IPS DF 6.9 (cell line): ENCODE results near the gene OR8B8.
"Not testable (repeated sequence)": the region's sequence is repeated elsewhere in the genome, so short reads cannot be mapped to it uniquely, and the experiment has no call there.

Experiments
- DNase-seq: peaks from one replicate; pipeline ENCODE4 v3.0.0-alpha.2; 2013; ENCODE audit warnings: low read depth, low spot score
- H3K27ac ChIP-seq: one replicate; pipeline ENCODE4 v1.5.1; 2013; ENCODE audit warnings: low read length, control low read depth
- H3K27me3 ChIP-seq: 2 replicates; pipeline ENCODE4 v1.6.1; 2013; ENCODE audit warnings: mild to moderate bottlenecking, low read length; ENCODE audit not compliant: control insufficient read depth, insufficient read depth
- H3K36me3 ChIP-seq: 2 replicates; pipeline ENCODE4 v1.6.1; 2013; ENCODE audit warnings: low read length; ENCODE audit not compliant: control insufficient read depth, insufficient read depth
- H3K4me1 ChIP-seq: 2 replicates; pipeline ENCODE4 v1.6.1; 2013; ENCODE audit warnings: low read length; ENCODE audit not compliant: control insufficient read depth, insufficient read depth
- H3K4me3 ChIP-seq: 2 replicates; pipeline ENCODE4 v1.5.1; 2013; ENCODE audit warnings: mild to moderate bottlenecking, low read length
- H3K9me3 ChIP-seq: 2 replicates; pipeline ENCODE4 v1.6.1; 2013; ENCODE audit warnings: low read length, inconsistent platforms; ENCODE audit not compliant: control insufficient read depth, insufficient read depth
- WGBS: extraction: QIAGEN DNeasy Blood & Tissue Kit; methylation state at CpG from one replicate; pipeline ENCODE4 v1.1.7; 2013; ENCODE audit warnings: mixed read lengths, missing lambda C conversion rate; ENCODE audit not compliant: insufficient read length, insufficient coverage; 5-methylcytosine and 5-hydroxymethylcytosine counted together

The OR8B8 gene

DNA sequence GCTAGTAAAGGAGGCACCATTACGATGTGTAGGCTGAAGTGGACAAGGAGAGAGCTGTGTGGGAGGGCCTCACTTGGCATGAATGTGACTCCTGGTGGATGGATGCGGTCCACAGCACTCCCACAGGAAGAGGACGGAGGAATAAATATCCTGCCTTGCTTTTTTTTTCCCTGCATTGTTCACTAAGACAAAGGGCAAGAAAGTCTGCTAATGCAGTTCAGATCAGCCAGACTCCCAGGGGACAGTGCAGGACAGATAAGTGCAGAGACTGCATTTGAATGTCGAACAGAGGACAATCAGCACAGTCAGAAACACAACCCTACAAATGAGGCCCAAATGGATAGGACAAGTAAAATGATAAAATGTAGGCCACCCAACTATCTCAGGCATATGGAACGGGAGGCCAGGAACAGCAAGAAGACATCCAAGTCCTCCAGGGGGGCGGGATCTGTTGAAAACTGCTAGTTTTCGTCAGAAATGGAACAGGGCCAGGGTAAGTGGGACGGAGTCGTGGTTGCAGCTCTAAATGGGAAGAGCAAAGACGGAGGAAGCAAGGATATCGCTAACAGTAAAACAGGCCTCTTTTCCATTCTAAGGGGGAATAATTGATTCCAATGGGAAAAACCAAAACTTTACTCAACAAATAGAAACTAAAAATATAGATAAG lies 25.2 kb upstream of the OR8B8 start:
- DNase-seq, result no peak
- no peaks in the 10 kb centered on the region for H3K9me3 ChIP-seq
- WGBS, result no CpG with 5 or more reads among the region's 11 CpGs
- H3K36me3 ChIP-seq, result no peaks in the 10 kb centered on the region
- no peak overlapping the region for H3K27ac ChIP-seq
- no peaks in the 10 kb centered on the region for H3K27me3 ChIP-seq
- no peaks in the 10 kb centered on the region for H3K4me1 ChIP-seq
- H3K4me3 ChIP-seq, result no peak overlapping the region

- Histone ChIP-seq H3K36me3 (no peaks in the 10 kb centered on the region), H3K27ac (no peak overlapping the region), H3K4me1 (no peaks in the 10 kb centered on the region), H3K9me3 (no peaks in the 10 kb centered on the region), H3K27me3 (no peaks in the 10 kb centered on the region), H3K4me3 (no peak overlapping the region)
- no peak for DNase-seq
- WGBS, result no CpG with 5 or more reads among the region's 8 CpGs
These were observed 22.0 kb upstream of the OR8B8 start for GRCh38 chr11:124467381-124467927.

DNA sequence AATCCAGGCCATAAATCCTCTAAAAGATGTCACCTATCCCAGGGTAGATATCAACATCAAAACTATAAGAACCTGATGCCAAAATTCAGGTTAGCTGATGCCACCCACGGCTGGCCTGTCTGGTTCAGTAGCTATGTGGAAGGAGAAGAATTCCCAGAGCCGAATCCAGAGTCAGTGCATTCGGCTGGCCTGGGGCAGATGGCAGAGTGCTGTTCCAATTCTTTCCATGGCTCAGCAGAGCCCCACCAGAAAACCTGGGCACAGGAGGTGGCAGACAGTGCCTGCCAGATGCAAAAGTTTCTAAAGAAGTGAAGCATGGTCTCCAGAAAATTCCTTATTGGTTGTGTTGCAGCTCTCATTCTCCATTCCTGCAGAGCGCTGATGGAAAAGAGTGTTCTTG lies 19.9 kb upstream of the OR8B8 start:
- WGBS, result no CpG with 5 or more reads among the region's 4 CpGs
- no peaks in the 10 kb centered on the region for H3K36me3 ChIP-seq
- H3K4me3 ChIP-seq, result no peak overlapping the region
- DNase-seq, result no peak
- H3K27ac ChIP-seq, result no peak overlapping the region
- no peaks in the 10 kb centered on the region for H3K4me1 ChIP-seq
- H3K9me3 ChIP-seq, result no peaks in the 10 kb centered on the region
- H3K27me3 ChIP-seq, result no peaks in the 10 kb centered on the region

DNA sequence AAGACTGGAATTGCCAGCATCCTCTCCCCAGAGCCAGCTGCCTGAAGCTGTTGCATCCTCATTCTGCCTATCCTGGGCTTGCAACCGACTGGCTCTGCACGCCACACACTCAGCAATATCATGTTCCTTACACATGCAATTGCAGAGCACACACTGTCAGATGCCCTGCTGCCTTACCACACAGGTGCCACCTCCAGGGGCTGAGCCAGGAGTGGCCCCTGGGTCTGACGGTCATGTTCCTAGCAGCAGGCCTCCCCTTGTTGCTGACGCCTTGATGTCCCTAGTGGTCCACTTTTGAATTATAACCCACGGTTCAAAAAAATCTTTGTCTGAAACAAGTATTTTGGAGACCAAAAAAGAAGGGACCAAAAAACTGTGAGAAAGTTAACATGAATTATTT lies 18.5 kb upstream of the OR8B8 start:
- DNase-seq, result no peak
- Histone ChIP-seq H3K9me3 (no peaks in the 10 kb centered on the region), H3K36me3 (no peaks in the 10 kb centered on the region), H3K4me1 (no peaks in the 10 kb centered on the region), H3K27me3 (no peaks in the 10 kb centered on the region), H3K27ac (no peak overlapping the region), H3K4me3 (no peak overlapping the region)
- no CpG with 5 or more reads among the region's 5 CpGs for WGBS

DNA sequence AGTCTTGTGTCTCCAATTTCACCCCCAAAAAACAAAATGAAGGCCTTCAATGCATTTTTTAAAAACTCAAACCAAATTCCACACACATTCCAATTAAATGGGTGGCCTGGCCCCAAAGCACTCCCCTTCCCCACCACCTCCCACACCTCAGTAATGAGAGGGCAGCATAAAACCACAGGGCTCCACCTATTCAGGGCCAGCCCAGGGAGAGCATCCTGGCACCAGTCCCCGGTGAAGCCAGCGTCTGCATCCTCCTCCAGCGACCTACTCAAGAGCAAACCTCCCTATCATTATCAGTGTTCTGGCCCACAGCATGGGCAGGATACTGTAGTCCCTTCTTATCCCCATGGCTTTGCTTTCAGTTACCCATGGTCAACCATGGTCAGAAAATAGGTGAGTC lies 17.8 kb upstream of the OR8B8 start:
- no CpG with 5 or more reads among the region's 3 CpGs for WGBS
- H3K4me3 ChIP-seq, result no peak overlapping the region
- no peaks in the 10 kb centered on the region for H3K36me3 ChIP-seq
- no peak overlapping the region for H3K27ac ChIP-seq
- H3K27me3 ChIP-seq, result no peaks in the 10 kb centered on the region
- no peaks in the 10 kb centered on the region for H3K9me3 ChIP-seq
- DNase-seq, result no peak
- H3K4me1 ChIP-seq, result no peaks in the 10 kb centered on the region

- H3K27ac ChIP-seq, result no peak overlapping the region
- no peaks in the 10 kb centered on the region for H3K27me3 ChIP-seq
- H3K36me3 ChIP-seq, result no peaks in the 10 kb centered on the region
- H3K4me1 ChIP-seq, result no peaks in the 10 kb centered on the region
- no peak for DNase-seq
- no peak overlapping the region for H3K4me3 ChIP-seq
- H3K9me3 ChIP-seq, result no peaks in the 10 kb centered on the region
- WGBS, result no CpG with 5 or more reads among the region's 1 CpG
These were observed 15.0 kb upstream of the OR8B8 start for GRCh38 chr11:124460459-124460858.

- not testable (repeated sequence) for H3K36me3 ChIP-seq, H3K9me3 ChIP-seq, H3K27me3 ChIP-seq, H3K27ac ChIP-seq, DNase-seq, H3K4me3 ChIP-seq, H3K4me1 ChIP-seq
- no CpG with 5 or more reads among the region's 7 CpGs for WGBS
These were observed 13.9 kb upstream of the OR8B8 start for GRCh38 chr11:124459379-124459778.

GRCh38 chr11:124454552-124454951 lies 9.1 kb upstream of the OR8B8 start:
- DNase-seq, result no peak
- H3K27me3 ChIP-seq, result no peaks in the 10 kb centered on the region
- H3K4me3 ChIP-seq, result no peak overlapping the region
- no peaks in the 10 kb centered on the region for H3K9me3 ChIP-seq
- H3K27ac ChIP-seq, result no peak overlapping the region
- H3K36me3 ChIP-seq, result no peaks in the 10 kb centered on the region
- WGBS, result no CpG with 5 or more reads among the region's 2 CpGs
- no peaks in the 10 kb centered on the region for H3K4me1 ChIP-seq

DNA sequence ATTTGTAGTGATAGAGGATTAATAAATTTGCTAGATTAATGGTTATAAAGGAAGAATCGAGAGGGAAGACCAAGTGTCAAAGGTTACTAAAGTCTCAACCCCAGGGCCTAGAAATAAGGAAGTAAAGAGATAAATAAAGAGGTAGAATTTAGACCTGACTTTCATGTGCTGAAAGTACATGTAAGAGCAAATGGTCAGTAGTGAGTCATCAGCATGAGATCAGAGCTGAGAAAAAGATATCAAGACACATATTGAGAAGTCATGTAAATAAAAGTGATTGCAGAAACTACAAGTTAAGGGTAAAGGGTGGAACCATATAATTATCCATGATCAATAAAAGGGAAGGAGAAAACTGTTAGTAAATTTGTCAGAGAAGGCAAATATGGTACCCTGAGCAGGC lies 1.4 kb upstream of the OR8B8 start:
- H3K4me1 ChIP-seq, result no peaks in the 10 kb centered on the region
- no peak overlapping the region for H3K27ac ChIP-seq
- no peak for DNase-seq
- WGBS, result 100% methylated on average over 1 of the region's 1 CpG
- no peak overlapping the region for H3K4me3 ChIP-seq
- H3K36me3 ChIP-seq, result no peaks in the 10 kb centered on the region
- no peaks in the 10 kb centered on the region for H3K9me3 ChIP-seq
- H3K27me3 ChIP-seq, result no peaks in the 10 kb centered on the region

DNA sequence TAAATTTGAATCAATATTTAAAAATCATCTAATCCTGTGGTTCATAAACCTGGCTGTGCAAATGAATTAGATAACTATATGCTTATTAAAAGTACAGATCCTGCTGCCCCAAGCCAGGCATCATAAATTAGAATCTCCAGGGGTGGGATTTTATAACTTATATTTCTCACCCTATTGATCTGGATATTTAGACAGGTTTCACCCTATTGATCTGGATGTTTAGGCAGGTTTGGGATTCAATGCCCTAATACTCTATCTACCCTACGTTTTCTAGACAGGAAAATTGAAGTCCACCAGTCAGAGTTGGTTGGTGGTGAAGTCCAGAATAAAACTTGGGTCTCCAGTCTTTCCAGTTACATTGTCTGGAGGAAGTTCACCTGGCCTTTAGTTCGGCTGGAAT lies 2.6 kb downstream of the OR8B8 start:
- H3K27ac ChIP-seq, result no peak overlapping the region
- no peaks in the 10 kb centered on the region for H3K36me3 ChIP-seq
- H3K27me3 ChIP-seq, result no peaks in the 10 kb centered on the region
- no peak for DNase-seq
- WGBS, result no CpG with 5 or more reads among the region's 2 CpGs
- H3K4me1 ChIP-seq, result no peaks in the 10 kb centered on the region
- H3K9me3 ChIP-seq, result no peaks in the 10 kb centered on the region
- H3K4me3 ChIP-seq, result no peak overlapping the region

- DNase-seq, result no peak
- H3K4me3 ChIP-seq, result no peak overlapping the region
- no peaks in the 10 kb centered on the region for H3K9me3 ChIP-seq
- H3K36me3 ChIP-seq, result no peaks in the 10 kb centered on the region
- H3K27me3 ChIP-seq, result no peaks in the 10 kb centered on the region
- no CpG with 5 or more reads among the region's 6 CpGs for WGBS
- H3K4me1 ChIP-seq, result no peaks in the 10 kb centered on the region
- no peak overlapping the region for H3K27ac ChIP-seq
These were observed 3.1 kb downstream of the OR8B8 start for GRCh38 chr11:124442442-124442841.
